H9 (cell line): ENCODE data around the gene DBF4. TPM values are rescaled to one million over a fixed set of nuclear protein-coding genes. Genes with fewer than 3 reads are reported as not detected.

Source experiments
- DNase-seq: peaks from one replicate; pipeline ENCODE4 v3.0.0-alpha.2; 2017
- H2AFZ ChIP-seq: one replicate; pipeline ENCODE4 v1.6.1; 2013; ENCODE audit warnings: mild to moderate bottlenecking, low read length, control low read depth, moderate library complexity
- H2AK5ac ChIP-seq: 2 replicates; pipeline ENCODE4 v1.6.1; 2013; ENCODE audit warnings: low read length, control low read depth, mixed read lengths; ENCODE audit not compliant: insufficient read length
- H2BK120ac ChIP-seq: one replicate; pipeline ENCODE4 v1.6.1; 2013; ENCODE audit warnings: low read depth, mild to moderate bottlenecking, low read length, control low read depth, inconsistent platforms; ENCODE audit not compliant: poor library complexity, severe bottlenecking
- H2BK12ac ChIP-seq: 2 replicates; pipeline ENCODE4 v1.6.1; 2013; ENCODE audit warnings: low read length, control low read depth, mixed read lengths, low read depth; ENCODE audit not compliant: insufficient read length
- H2BK15ac ChIP-seq: 2 replicates; pipeline ENCODE4 v1.6.1; 2013; ENCODE audit warnings: low read depth, low read length, control low read depth
- H2BK20ac ChIP-seq: one replicate; pipeline ENCODE4 v1.6.1; 2013; ENCODE audit warnings: low read depth, mild to moderate bottlenecking, low read length, control low read depth, inconsistent platforms; ENCODE audit not compliant: poor library complexity, severe bottlenecking
- H2BK5ac ChIP-seq: 2 replicates; pipeline ENCODE4 v1.6.1; 2013; ENCODE audit warnings: low read length, control low read depth, mixed read lengths; ENCODE audit not compliant: insufficient read length
- H3K14ac ChIP-seq: 2 replicates; pipeline ENCODE4 v1.6.1; 2013; ENCODE audit warnings: low read length, control low read depth; ENCODE audit not compliant: insufficient read depth
- H3K18ac ChIP-seq: 2 replicates; pipeline ENCODE4 v1.6.1; 2013; ENCODE audit warnings: low read depth, mild to moderate bottlenecking, mixed read lengths, low read length, control low read depth; ENCODE audit not compliant: insufficient read length
- H3K23ac ChIP-seq: 2 replicates; pipeline ENCODE4 v1.6.1; 2013; ENCODE audit warnings: low read length, control low read depth, mixed read lengths, low read depth; ENCODE audit not compliant: insufficient read length
- H3K23me2 ChIP-seq: 2 replicates; pipeline ENCODE4 v1.6.1; 2013; ENCODE audit warnings: low read depth, mild to moderate bottlenecking, mixed read lengths, low read length, control low read depth; ENCODE audit not compliant: insufficient read length, poor library complexity, severe bottlenecking
- H3K27ac ChIP-seq: 2 replicates; pipeline ENCODE4 v1.5.1; 2013; ENCODE audit warnings: low read length, control low read depth, mixed read lengths, low read depth; ENCODE audit not compliant: insufficient read length
- H3K27me3 ChIP-seq: 2 replicates; pipeline ENCODE4 v1.6.1; 2013; ENCODE audit warnings: low read length, control low read depth, inconsistent platforms; ENCODE audit not compliant: insufficient read depth
- H3K4ac ChIP-seq: 2 replicates; pipeline ENCODE4 v1.6.1; 2013; ENCODE audit warnings: low read depth, mild to moderate bottlenecking, control low read depth, inconsistent platforms, low read length, moderate library complexity
- H3K4me1 ChIP-seq: 2 replicates; pipeline ENCODE4 v1.6.1; 2013; ENCODE audit warnings: low read length, control low read depth, inconsistent platforms; ENCODE audit not compliant: insufficient read depth
- H3K4me2 ChIP-seq: 2 replicates; pipeline ENCODE4 v1.6.1; 2013; ENCODE audit warnings: low read length, control low read depth, mixed read lengths; ENCODE audit not compliant: insufficient read length, insufficient read depth
- H3K56ac ChIP-seq: 2 replicates; pipeline ENCODE4 v1.6.1; 2013; ENCODE audit warnings: low read depth, mild to moderate bottlenecking, mixed read lengths, low read length, control low read depth; ENCODE audit not compliant: insufficient read length
- H3K79me1 ChIP-seq: 2 replicates; pipeline ENCODE4 v1.6.1; 2013; ENCODE audit warnings: low read depth, mild to moderate bottlenecking, moderate library complexity, low read length, control low read depth, inconsistent platforms; ENCODE audit not compliant: insufficient read depth, poor library complexity, severe bottlenecking
- H3K79me2 ChIP-seq: 2 replicates; pipeline ENCODE4 v1.6.1; 2013; ENCODE audit warnings: low read length, control low read depth, inconsistent platforms; ENCODE audit not compliant: insufficient read depth
- H3K9ac ChIP-seq: 2 replicates; pipeline ENCODE4 v1.6.1; 2013; ENCODE audit warnings: low read length, control low read depth, mixed read lengths; ENCODE audit not compliant: insufficient read length; ENCODE audit errors: extremely low read depth
- H3K9me3 ChIP-seq: one replicate; pipeline ENCODE4 v1.6.1; 2013; ENCODE audit warnings: low read depth, low read length, inconsistent platforms; ENCODE audit not compliant: control insufficient read depth
- H3T11ph ChIP-seq: one replicate; pipeline ENCODE4 v1.6.1; 2013; ENCODE audit warnings: mild to moderate bottlenecking, low read length, control low read depth, inconsistent platforms
- H4K20me1 ChIP-seq: one replicate; pipeline ENCODE4 v1.6.1; 2013; ENCODE audit not compliant: control insufficient read depth, insufficient read length, insufficient read depth
- H4K5ac ChIP-seq: 2 replicates; pipeline ENCODE4 v1.6.1; 2013; ENCODE audit warnings: low read depth, mild to moderate bottlenecking, mixed read lengths, low read length, control low read depth; ENCODE audit not compliant: insufficient read length
- H4K8ac ChIP-seq: replicated peaks from 2 replicates; pipeline ENCODE4 v1.6.1; 2013; ENCODE audit warnings: low read length, control low read depth, mixed read lengths, low read depth; ENCODE audit not compliant: insufficient read length
- H4K91ac ChIP-seq: 2 replicates; pipeline ENCODE4 v1.6.1; 2013; ENCODE audit warnings: low read depth, mild to moderate bottlenecking, moderate library complexity, mixed read lengths, low read length, control low read depth; ENCODE audit not compliant: insufficient read length
- H3K27ac Mint-ChIP-seq, 3 experiments: 2 replicates in 2 of 3; 3 replicates in 1 of 3; pipeline ENCODE4 v1.8.0; 2020 to 2021; ENCODE audit warnings: mixed read lengths in 3 of 3, mild to moderate bottlenecking in 1 of 3, moderate library complexity in 1 of 3
- H3K27me3 Mint-ChIP-seq: 2 replicates; pipeline ENCODE4 v1.8.0; 2021; ENCODE audit warnings: low read depth, mild to moderate bottlenecking, moderate library complexity, mixed read lengths
- H3K36me3 Mint-ChIP-seq, 3 experiments: 2 replicates in 2 of 3; 3 replicates in 1 of 3; pipeline ENCODE4 v1.8.0; 2020 to 2021; ENCODE audit warnings: low read depth in 3 of 3, mixed read lengths in 3 of 3; ENCODE audit not compliant: insufficient read depth in 1 of 3
- H3K4me1 Mint-ChIP-seq, 2 experiments: 2 replicates each; pipeline ENCODE4 v1.8.0; 2020; ENCODE audit warnings: mixed read lengths in 2 of 2
- H3K4me3 Mint-ChIP-seq, 2 experiments: 2 replicates in 1 of 2; 3 replicates in 1 of 2; pipeline ENCODE4 v1.8.0; 2020 to 2021; ENCODE audit warnings: mild to moderate bottlenecking in 2 of 2, mixed read lengths in 2 of 2, moderate library complexity in 1 of 2
- H3K9me3 Mint-ChIP-seq, 2 experiments: 2 replicates in 1 of 2; 3 replicates in 1 of 2; pipeline ENCODE4 v1.8.0; 2020; ENCODE audit warnings: mild to moderate bottlenecking in 2 of 2, mixed read lengths in 2 of 2, moderate library complexity in 1 of 2
- CTCF ChIP-seq: fragments of 200-600 bp; sonication (generic); conservative IDR thresholded peaks from 3 replicates; pipeline ENCODE4 v1.8.0; 2021; ENCODE audit warnings: antibody characterized with exemption, mild to moderate bottlenecking
- WGBS: extraction: QIAGEN DNeasy Blood & Tissue Kit; methylation state at CpG from one replicate; pipeline ENCODE4 v1.1.7; 2013; ENCODE audit warnings: missing lambda C conversion rate, low lambda C conversion rate, mixed read lengths; ENCODE audit not compliant: insufficient read length; ENCODE audit errors: extremely low coverage; 5-methylcytosine and 5-hydroxymethylcytosine counted together
- total RNA-seq: library from RNA; stranded (reverse); gene quantifications from 2 replicates; pipeline ENCODE4 v1.2.1, GENCODE V29; 2021

Gene DBF4
- total RNA-seq, 1 experiment from 2014 or later: 75.9 TPM

- Histone ChIP-seq H2AK5ac (no peak overlapping the region), H2BK20ac (no peak overlapping the region), H4K5ac (no peak overlapping the region), H2BK12ac (no peak overlapping the region), H3K23me2 (no peaks in the 10 kb centered on the region), H4K8ac (no peak overlapping the region), H3K27ac (no peak overlapping the region), H3K79me1 (no peaks in the 10 kb centered on the region), H3K18ac (no peak overlapping the region), H3K4ac (no peak overlapping the region), H2BK15ac (no peak overlapping the region), H4K91ac (no peak overlapping the region), H3K27me3 (no peaks in the 10 kb centered on the region), H2BK120ac (no peak overlapping the region), H3K4me2 (no peak overlapping the region), H2BK5ac (no peak overlapping the region), H3K9ac (no peak overlapping the region), H3K9me3 (no peaks in the 10 kb centered on the region), H3K14ac (no peak overlapping the region), H2AFZ (no peak overlapping the region), H3K23ac (no peak overlapping the region), H3K56ac (no peak overlapping the region), H3K79me2 (no peaks in the 10 kb centered on the region), H4K20me1 (no peaks in the 10 kb centered on the region), H3K4me1 (no peaks in the 10 kb centered on the region), H3T11ph (no peak overlapping the region)
- no CpG with 5 or more reads among the region's 1 CpG for WGBS
- no peaks in the 10 kb centered on the region for H3K27me3 Mint-ChIP-seq
- H3K9me3 Mint-ChIP-seq: no peaks in the 10 kb centered on the region; a peak in 1 of 5 replicates
- H3K36me3 Mint-ChIP-seq: no peaks in the 10 kb centered on the region
- DNase-seq: no peak
- no peak overlapping the region for H3K4me3 Mint-ChIP-seq
- no peak for TF ChIP-seq CTCF
- no peak overlapping the region for H3K27ac Mint-ChIP-seq
- H3K4me1 Mint-ChIP-seq: peaks cover 7% of the 10 kb centered on the region in 2 experiments
Measured at GRCh38 chr7:87918740-87919139, 42.4 kb downstream of the DBF4 start.
